Measurements from ENCODE around the gene ENTPD7.

The ENTPD7 gene

GRCh38 chr10:99748823-99749451 lies 89.6 kb downstream of the ENTPD7 start:
- H3K4me1 ChIP-seq (ENCODE audit: control insufficient read depth, insufficient read depth, low read length, poor library complexity, severe bottlenecking): no peaks in the 10 kb centered on the region
- 100% methylated on average over 1 to 2 of the region's 2 CpGs for WGBS, 2 experiments (ENCODE audit: insufficient coverage in 2 of 2)
- no peak overlapping the region for H3K27ac ChIP-seq (ENCODE audit: low read depth, low read length, severe bottlenecking)
- H3K9me3 ChIP-seq (ENCODE audit: control insufficient read depth, low read length): no peaks in the 10 kb centered on the region
- H3K36me3 ChIP-seq (ENCODE audit: control insufficient read depth, insufficient read depth, low read length): peaks cover 44% of the 10 kb centered on the region
- H3K4me3 ChIP-seq (ENCODE audit: extremely low read depth, insufficient read depth, low read length, poor library complexity, severe bottlenecking): no peak overlapping the region

- peaks cover 43% of the 10 kb centered on the region for H3K36me3 ChIP-seq (ENCODE audit: control insufficient read depth, insufficient read depth, low read length)
- no peaks in the 10 kb centered on the region for H3K4me1 ChIP-seq (ENCODE audit: control insufficient read depth, insufficient read depth, low read length, poor library complexity, severe bottlenecking)
- no peak overlapping the region for H3K27ac ChIP-seq (ENCODE audit: low read depth, low read length, severe bottlenecking)
- H3K4me3 ChIP-seq (ENCODE audit: extremely low read depth, insufficient read depth, low read length, poor library complexity, severe bottlenecking): no peak overlapping the region
- H3K9me3 ChIP-seq (ENCODE audit: control insufficient read depth, low read length): no peaks in the 10 kb centered on the region
Measured at GRCh38 chr10:99750641-99751040, 91.3 kb downstream of the ENTPD7 start.

- Histone ChIP-seq H3K27ac (ENCODE audit: low read depth, low read length, severe bottlenecking) (no peak overlapping the region), H3K4me3 (ENCODE audit: extremely low read depth, insufficient read depth, low read length, poor library complexity, severe bottlenecking) (no peak overlapping the region), H3K4me1 (ENCODE audit: control insufficient read depth, insufficient read depth, low read length, poor library complexity, severe bottlenecking) (no peaks in the 10 kb centered on the region), H3K9me3 (ENCODE audit: control insufficient read depth, low read length) (no peaks in the 10 kb centered on the region), H3K36me3 (ENCODE audit: control insufficient read depth, insufficient read depth, low read length) (peaks cover 57% of the 10 kb centered on the region)
- WGBS, 2 experiments (ENCODE audit: insufficient coverage in 2 of 2): no CpG with 5 or more reads among the region's 1 CpG
Measured at GRCh38 chr10:99754670-99755069, 95.4 kb downstream of the ENTPD7 start.
